Fibroblast of lung (primary cell): ENCODE measurements around the gene ZNF451. TPM values are rescaled to one million over a fixed set of nuclear protein-coding genes. Genes with fewer than 3 reads are reported as not detected.
A peak's percentile ranks its signal among the peaks of the same experiment; 100 is the strongest.

ENCODE experiments used
- DNase-seq, 2 donors: peaks; one replicate each; pipeline versions ENCODE4 v3.0.0 to v3.0.0-alpha.2; 2010; ENCODE audit warnings: low read depth in 2 of 2
- H2AFZ ChIP-seq: 2 replicates; pipeline ENCODE4 v1.5.1; 2012; ENCODE audit warnings: low read length, control low read depth, inconsistent platforms
- H3K27ac ChIP-seq: 2 replicates; pipeline ENCODE4 v1.5.1; 2011; ENCODE audit warnings: low read length, control low read depth; ENCODE audit not compliant: insufficient read depth
- H3K27me3 ChIP-seq: 2 replicates; pipeline ENCODE4 v1.5.1; 2011; ENCODE audit warnings: mild to moderate bottlenecking, low read length; ENCODE audit not compliant: control insufficient read depth, insufficient read depth
- H3K36me3 ChIP-seq: 2 replicates; pipeline ENCODE4 v1.5.1; 2011; ENCODE audit warnings: low read length; ENCODE audit not compliant: control insufficient read depth, insufficient read depth
- H3K4me1 ChIP-seq: 2 replicates; pipeline ENCODE4 v1.5.1; 2011; ENCODE audit warnings: low read length; ENCODE audit not compliant: control insufficient read depth, insufficient read depth; ENCODE audit errors: extremely low read depth
- H3K4me2 ChIP-seq: 2 replicates; pipeline ENCODE4 v1.5.1; 2011; ENCODE audit warnings: low read length, control low read depth; ENCODE audit not compliant: insufficient read depth; ENCODE audit errors: extremely low read depth
- H3K4me3 ChIP-seq, 4 experiments: fragments of 200-600 bp in 1 of 4; sonication (generic) in 1 of 4; replicated peaks in 1 of 4; 2 replicates each; pipeline ENCODE4 v1.5.1; 2011 to 2016; ENCODE audit warnings: low read length in 4 of 4, low read depth in 3 of 4, mild to moderate bottlenecking in 3 of 4, control low read depth in 2 of 4, inconsistent platforms in 1 of 4, mixed read lengths in 1 of 4; ENCODE audit not compliant: insufficient read depth in 1 of 4; ENCODE audit errors: control extremely low read depth in 1 of 4
- H3K79me2 ChIP-seq: 2 replicates; pipeline ENCODE4 v1.5.1; 2012; ENCODE audit warnings: mild to moderate bottlenecking, low read length, inconsistent platforms; ENCODE audit not compliant: control insufficient read depth, insufficient read depth
- H3K9ac ChIP-seq: 2 replicates; pipeline ENCODE4 v1.5.1; 2011; ENCODE audit warnings: mild to moderate bottlenecking, low read length, control low read depth; ENCODE audit not compliant: insufficient read depth
- H3K9me3 ChIP-seq: 2 replicates; pipeline ENCODE4 v1.5.1; 2012; ENCODE audit warnings: low read depth, low read length; ENCODE audit not compliant: control insufficient read depth, insufficient read depth
- H4K20me1 ChIP-seq: 2 replicates; pipeline ENCODE4 v1.5.1; 2011; ENCODE audit warnings: low read length; ENCODE audit not compliant: control insufficient read depth, insufficient read depth; ENCODE audit errors: extremely low read depth
- CTCF ChIP-seq, 2 donors: IDR thresholded peaks in 1 of 2; conservative IDR thresholded peaks in 1 of 2; 1 replicate in 1 of 2; 2 replicates in 1 of 2; pipeline ENCODE4 v1.5.1; 2011 to 2012; ENCODE audit warnings: low read length in 2 of 2, control low read depth in 1 of 2, inconsistent platforms in 1 of 2, low read depth in 1 of 2, mild to moderate bottlenecking in 1 of 2
- EZH2 ChIP-seq: IDR thresholded peaks from 2 replicates; pipeline ENCODE4 v1.5.1; 2012; ENCODE audit warnings: low read length, control low read depth, mild to moderate bottlenecking; ENCODE audit errors: missing control alignments
- polyA plus RNA-seq, 2 donors: library from polyadenylated mRNA; depleted of rRNA in 1 of 2; stranded (reverse) in 1 of 2; unstranded in 1 of 2; fragments of >200 nt; gene quantifications; 2 replicates each; pipeline ENCODE4 v1.2.1, GENCODE V29; 2011 to 2012; ENCODE audit warnings: missing spikeins in 1 of 2
- total RNA-seq: library from RNA; depleted of rRNA; stranded (reverse); fragments of >200 nt; gene quantifications from 2 replicates; pipeline ENCODE4 v1.2.1, GENCODE V29; 2014

Gene ZNF451
- total and polyA plus RNA-seq, 2 donors (not counting 1 experiment from before 2014, with no cell fraction given): 30.0 to 74.6 TPM

GRCh38 chr6:57165080-57165479, 75.1 kb downstream of the ZNF451 start:
- no peak overlapping the region for H3K4me3 ChIP-seq
- H3K4me1 ChIP-seq: no peaks in the 10 kb centered on the region
- H3K79me2 ChIP-seq: no peaks in the 10 kb centered on the region
- no peak overlapping the region for H2AFZ ChIP-seq
- no peaks in the 10 kb centered on the region for H3K27me3 ChIP-seq
- no peaks in the 10 kb centered on the region for H3K9me3 ChIP-seq
- H4K20me1 ChIP-seq: no peaks in the 10 kb centered on the region
- no peak for DNase-seq
- H3K4me2 ChIP-seq: no peak overlapping the region
- no peak overlapping the region for H3K27ac ChIP-seq
- TF ChIP-seq CTCF (conservative IDR thresholded peaks at IDR 0.05 in 1 of 2, IDR thresholded peaks at IDR 0.05 in 1 of 2; ENCODE audit: low read depth in 1 of 2, low read length in 2 of 2): no peak
- TF ChIP-seq EZH2: no peak
- H3K9ac ChIP-seq: no peak overlapping the region
- H3K36me3 ChIP-seq: no peaks in the 10 kb centered on the region

- Histone ChIP-seq H3K27me3 (no peaks in the 10 kb centered on the region), H3K4me1 (peaks cover 7% of the 10 kb centered on the region), H3K9me3 (no peaks in the 10 kb centered on the region), H3K4me2 (peak within 1 kb of the TSS; percentile 94), H3K27ac (peak within 1 kb of the TSS; percentile 92), H3K4me3 (peak within 1 kb of the TSS; percentile 63 to 97 (median 73)), H3K36me3 (no peaks in the 10 kb centered on the region), H4K20me1 (no peaks in the 10 kb centered on the region), H3K9ac (peak within 1 kb of the TSS; percentile 86), H3K79me2 (peaks cover 50% of the 10 kb centered on the region), H2AFZ (peak within 1 kb of the TSS; percentile 89)
- peak; percentile 90 to 91 for DNase-seq
- TF ChIP-seq CTCF (conservative IDR thresholded peaks at IDR 0.05 in 1 of 2, IDR thresholded peaks at IDR 0.05 in 1 of 2; ENCODE audit: low read depth in 1 of 2, low read length in 2 of 2) (no peak), EZH2 (no peak)
Observed at GRCh38 chr6:57172136-57173055, 82.4 kb downstream of the ZNF451 start, which contains the start of gene BAG2. Gene BAG2, plus strand, starts transcription at chr6:57172326. Its CDS starts 372 bp downstream, at chr6:57172698.

GRCh38 chr6:57173056-57173885, 83.3 kb downstream of the ZNF451 start:
- no peaks in the 10 kb centered on the region for H3K27me3 ChIP-seq
- peak overlapping the region; percentile 86 for H3K9ac ChIP-seq
- no peaks in the 10 kb centered on the region for H3K9me3 ChIP-seq
- no peaks in the 10 kb centered on the region for H4K20me1 ChIP-seq
- TF ChIP-seq CTCF (conservative IDR thresholded peaks at IDR 0.05 in 1 of 2, IDR thresholded peaks at IDR 0.05 in 1 of 2; ENCODE audit: low read depth in 1 of 2, low read length in 2 of 2) (no peak), EZH2 (no peak)
- H3K4me1 ChIP-seq: peaks cover 8% of the 10 kb centered on the region
- H3K79me2 ChIP-seq: peaks cover 58% of the 10 kb centered on the region
- peak; percentile 36 to 39 for DNase-seq
- H3K27ac ChIP-seq: peak overlapping the region; percentile 92
- H3K4me3 ChIP-seq: peak overlapping the region; percentile 63 to 97 (median 73)
- no peak overlapping the region for H2AFZ ChIP-seq
- no peaks in the 10 kb centered on the region for H3K36me3 ChIP-seq
- H3K4me2 ChIP-seq: peak overlapping the region; percentile 94
